Measurements from ENCODE around the gene CHI3L1. TPM values are rescaled to one million over a fixed set of nuclear protein-coding genes. Genes with fewer than 3 reads are reported as not detected.

The CHI3L1 gene
- total RNA-seq, 1 donor from 2014 or later = not detected

GRCh38 chr1:203206129-203206687 lies 19.7 kb upstream of the CHI3L1 start:
- Mint-ChIP-seq H3K27ac (no peak overlapping the region), H3K27me3 (peaks cover 65% of the 10 kb centered on the region), H3K9me3 (ENCODE audit: low read depth) (no peaks in the 10 kb centered on the region), H3K4me1 (ENCODE audit: low read depth) (peaks cover 2% of the 10 kb centered on the region), H3K36me3 (ENCODE audit: insufficient read depth) (no peaks in the 10 kb centered on the region), H3K4me3 (ENCODE audit: low read depth) (no peak overlapping the region)
- no peak for DNase-seq (ENCODE audit: low spot score, unreplicated experiment)
- no peak for TF ChIP-seq CTCF (IDR thresholded peaks at IDR 0.05; ENCODE audit: unreplicated experiment)

GRCh38 chr1:203204756-203205155 lies 18.3 kb upstream of the CHI3L1 start:
- Mint-ChIP-seq H3K36me3 (ENCODE audit: insufficient read depth) (no peaks in the 10 kb centered on the region), H3K4me1 (ENCODE audit: low read depth) (peaks cover 2% of the 10 kb centered on the region), H3K9me3 (ENCODE audit: low read depth) (no peaks in the 10 kb centered on the region), H3K27ac (no peak overlapping the region), H3K4me3 (ENCODE audit: low read depth) (no peak overlapping the region), H3K27me3 (peaks cover 71% of the 10 kb centered on the region)
- no peak for TF ChIP-seq CTCF (IDR thresholded peaks at IDR 0.05; ENCODE audit: unreplicated experiment)
- no peak for DNase-seq (ENCODE audit: low spot score, unreplicated experiment)

GRCh38 chr1:203202431-203203245 lies 16.1 kb upstream of the CHI3L1 start:
- no peak overlapping the region for H3K27ac Mint-ChIP-seq
- TF ChIP-seq CTCF (IDR thresholded peaks at IDR 0.05; ENCODE audit: unreplicated experiment) = no peak

GRCh38 chr1:203201516-203202205 lies 15.2 kb upstream of the CHI3L1 start:
- Mint-ChIP-seq H3K36me3 (ENCODE audit: insufficient read depth) (no peaks in the 10 kb centered on the region), H3K27ac (no peak overlapping the region), H3K27me3 (peaks cover 76% of the 10 kb centered on the region), H3K4me3 (ENCODE audit: low read depth) (no peak overlapping the region), H3K9me3 (ENCODE audit: low read depth) (no peaks in the 10 kb centered on the region), H3K4me1 (ENCODE audit: low read depth) (peaks cover 2% of the 10 kb centered on the region)
- TF ChIP-seq CTCF (IDR thresholded peaks at IDR 0.05; ENCODE audit: unreplicated experiment) = no peak
- DNase-seq (ENCODE audit: low spot score, unreplicated experiment) = no peak

More at GRCh38 chr1:203202431-203203245, 16.1 kb upstream of the CHI3L1 start:
- Mint-ChIP-seq H3K27me3 (peaks cover 73% of the 10 kb centered on the region), H3K36me3 (ENCODE audit: insufficient read depth) (no peaks in the 10 kb centered on the region), H3K9me3 (ENCODE audit: low read depth) (no peaks in the 10 kb centered on the region), H3K4me1 (ENCODE audit: low read depth) (peaks cover 2% of the 10 kb centered on the region), H3K4me3 (ENCODE audit: low read depth) (no peak overlapping the region)
- no peak for DNase-seq (ENCODE audit: low spot score, unreplicated experiment)

- H3K27ac Mint-ChIP-seq = no peak overlapping the region
- H3K9me3 Mint-ChIP-seq (ENCODE audit: low read depth) = no peaks in the 10 kb centered on the region
- peaks cover 77% of the 10 kb centered on the region for H3K27me3 Mint-ChIP-seq
- TF ChIP-seq CTCF (IDR thresholded peaks at IDR 0.05; ENCODE audit: unreplicated experiment) = no peak
- H3K4me3 Mint-ChIP-seq (ENCODE audit: low read depth) = no peak overlapping the region
- H3K36me3 Mint-ChIP-seq (ENCODE audit: insufficient read depth) = no peaks in the 10 kb centered on the region
- no peaks in the 10 kb centered on the region for H3K4me1 Mint-ChIP-seq (ENCODE audit: low read depth)
- no peak for DNase-seq (ENCODE audit: low spot score, unreplicated experiment)
These were observed 14.4 kb upstream of the CHI3L1 start for GRCh38 chr1:203200916-203201315.
